T1000 (cell line): ENCODE measurements around the gene BSG.

Experiments used
- DNase-seq: peaks from one replicate; lab custom pipeline; 2025; ENCODE audit warnings: mixed read lengths; lab: John Stamatoyannopoulos, UW

Gene BSG

GRCh38 chr19:572140-572742, at the start of gene BSG:
Gene BSG, plus strand, starts transcription at chr19:572596. Its CDS starts 39 bp downstream, at chr19:572635.
- DNase-seq, result peak; percentile 99

GRCh38 chr19:522726-523125, 49.7 kb upstream of the BSG start:
- no peak for DNase-seq

- DNase-seq, result no peak
These were observed 48.2 kb upstream of the BSG start for GRCh38 chr19:524062-524674.

DNA sequence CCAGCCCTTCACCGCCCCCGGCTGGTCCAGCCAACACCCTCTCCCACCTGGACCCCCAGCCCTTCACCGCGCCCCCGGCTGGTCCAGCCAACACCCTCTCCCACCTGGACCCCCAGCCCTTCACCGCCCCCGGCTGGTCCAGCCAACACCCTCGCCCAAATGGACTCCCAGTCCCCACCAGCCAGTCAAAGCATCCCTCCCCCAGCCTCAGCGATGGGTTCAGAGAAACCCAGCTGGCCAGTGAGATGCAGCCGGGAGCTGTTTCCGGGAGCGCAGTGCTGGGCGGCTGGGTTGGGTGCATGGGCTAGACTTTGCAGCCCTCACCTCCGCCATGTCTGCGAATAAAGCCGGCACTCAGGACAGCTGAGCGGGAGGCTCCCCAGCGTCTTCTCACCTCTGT, 47.4 kb upstream of the BSG start:
- no peak for DNase-seq

DNA sequence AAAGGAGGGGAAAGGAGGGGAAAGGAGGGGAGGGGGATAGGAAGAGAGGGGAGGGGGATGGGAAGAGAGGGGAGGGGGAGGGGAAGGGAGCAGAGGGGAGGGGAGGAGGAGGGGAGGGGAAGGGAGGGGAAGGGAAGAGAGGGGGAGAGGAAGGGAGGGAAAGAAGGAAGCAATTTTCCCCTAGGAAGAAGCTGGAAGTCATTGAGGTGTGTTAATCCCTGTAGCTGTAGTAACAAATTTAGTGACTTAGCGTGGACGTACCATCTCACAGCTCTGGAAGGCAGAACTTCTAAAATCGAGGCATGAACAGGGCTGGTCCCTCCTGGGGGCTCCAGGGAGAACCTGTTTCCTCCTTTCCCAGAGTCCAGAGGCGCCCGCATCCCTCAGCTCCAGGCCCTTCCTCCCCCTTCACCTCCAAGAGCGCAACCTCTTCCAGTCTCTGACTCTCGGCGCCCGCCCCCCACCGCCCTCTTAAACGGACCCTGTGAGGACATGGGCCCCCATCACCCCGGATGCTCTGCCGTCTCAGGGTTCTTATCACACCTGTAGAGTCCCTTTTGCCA, 46.5 kb upstream of the BSG start:
- DNase-seq, result no peak

DNA sequence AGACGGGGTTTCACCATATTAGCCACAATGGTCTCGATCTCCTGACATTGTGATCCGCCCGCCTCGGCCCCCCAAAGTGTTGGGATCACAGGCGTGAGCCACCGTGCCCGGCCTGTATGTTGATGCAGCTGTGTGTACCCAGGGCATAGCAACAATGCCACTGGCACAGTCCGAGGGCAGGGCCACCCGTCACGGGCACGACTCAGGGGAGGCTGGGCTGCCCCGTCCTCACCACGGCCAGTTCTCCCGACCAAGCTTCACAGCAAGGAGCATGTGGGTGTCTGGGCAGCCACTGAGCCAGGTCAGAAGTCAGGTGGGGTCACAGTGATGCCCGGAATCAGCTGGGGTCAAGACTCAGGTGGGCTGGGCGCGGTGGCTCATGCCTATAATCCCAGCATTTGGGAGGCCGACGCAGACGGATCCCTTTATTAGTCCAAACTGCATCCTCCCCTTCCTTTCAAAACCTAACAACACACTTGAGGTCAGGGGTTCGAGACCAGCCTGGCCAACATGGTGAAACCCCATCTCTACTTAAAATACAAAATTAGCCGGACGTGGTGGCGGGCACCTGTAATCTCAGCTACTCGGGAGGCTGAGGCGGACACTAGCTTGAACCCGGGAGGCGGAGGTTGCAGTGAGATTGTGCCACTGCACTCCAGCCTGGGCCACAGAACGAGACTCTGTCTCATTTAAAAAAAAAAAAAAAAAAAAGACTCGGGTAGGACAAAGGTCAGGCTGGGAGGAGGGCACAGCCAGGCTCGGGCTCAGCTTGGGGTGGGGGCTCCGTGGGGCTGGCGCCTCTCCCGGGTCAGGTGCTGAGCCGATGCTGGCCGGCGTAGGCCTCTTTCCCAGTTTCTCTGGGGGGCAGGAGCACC, 42.0 kb upstream of the BSG start:
- DNase-seq, result no peak

DNA sequence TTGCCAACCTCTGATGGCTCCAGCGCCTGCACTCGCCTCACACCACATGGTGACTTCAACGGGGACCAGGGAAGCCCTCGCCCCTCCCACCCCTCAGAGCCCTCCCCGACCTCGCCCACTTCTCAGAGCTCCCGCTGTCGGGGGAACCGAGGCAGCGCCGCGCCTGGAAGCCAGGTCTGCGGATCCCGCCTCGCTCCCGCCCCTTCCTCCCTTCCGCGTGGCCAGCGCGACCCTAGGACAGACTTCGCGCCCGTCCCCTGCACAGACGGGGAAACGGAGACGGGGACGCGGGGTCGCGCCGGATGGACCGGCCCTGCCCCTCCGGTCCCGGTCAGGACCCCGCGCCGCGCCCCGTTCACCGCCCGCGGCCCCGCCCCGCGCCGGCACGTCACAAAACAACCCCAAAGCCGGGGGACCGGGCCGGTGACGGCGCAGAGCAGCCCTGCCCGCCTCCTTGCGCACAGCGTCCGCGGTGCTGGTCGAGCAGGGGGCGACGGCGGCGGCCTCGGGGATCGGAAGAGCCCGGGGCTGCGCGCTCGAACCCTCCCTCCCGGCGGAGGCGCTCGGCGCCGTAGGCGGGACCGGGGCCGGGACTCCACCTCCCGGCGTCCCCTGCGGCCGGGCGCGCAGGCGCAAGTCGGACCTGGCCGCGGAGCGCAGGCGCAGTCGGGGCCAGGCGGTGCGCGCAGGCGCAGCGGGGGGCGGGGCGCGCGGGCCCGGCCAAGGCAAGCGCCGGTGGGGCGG, 41.2 kb upstream of the BSG start:
- peak; percentile 91 for DNase-seq

GRCh38 chr19:531753-532560, 40.4 kb upstream of the BSG start, which contains the start of gene CDC34:
Gene CDC34, plus strand, starts transcription at chr19:531760. Its CDS starts 172 bp downstream, at chr19:531932.
- no peak for DNase-seq

GRCh38 chr19:532561-533363, 39.6 kb upstream of the BSG start:
- DNase-seq, result peak; percentile 27

GRCh38 chr19:533364-534058, 38.9 kb upstream of the BSG start:
- DNase-seq, result no peak

DNA sequence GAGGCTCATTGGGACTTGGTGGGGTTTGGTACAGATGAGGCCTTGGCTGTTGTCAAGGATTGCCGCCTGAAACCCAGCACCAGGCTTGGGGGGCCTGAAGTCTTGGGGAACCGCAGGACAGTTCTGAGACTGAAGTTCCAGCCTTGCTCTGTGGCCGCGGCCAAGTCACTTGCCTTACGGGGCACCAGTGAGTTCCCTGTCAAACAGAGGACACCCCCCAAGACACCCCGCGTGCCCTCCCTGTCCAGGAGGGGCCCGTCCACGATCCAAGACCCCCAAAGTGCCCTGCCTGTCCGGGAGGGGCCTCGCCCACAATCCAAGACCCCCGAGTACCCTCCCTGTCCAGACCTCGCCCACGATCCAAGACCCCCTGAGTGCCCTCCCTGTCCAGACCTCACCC, 38.3 kb upstream of the BSG start:
- DNase-seq, result no peak

DNA sequence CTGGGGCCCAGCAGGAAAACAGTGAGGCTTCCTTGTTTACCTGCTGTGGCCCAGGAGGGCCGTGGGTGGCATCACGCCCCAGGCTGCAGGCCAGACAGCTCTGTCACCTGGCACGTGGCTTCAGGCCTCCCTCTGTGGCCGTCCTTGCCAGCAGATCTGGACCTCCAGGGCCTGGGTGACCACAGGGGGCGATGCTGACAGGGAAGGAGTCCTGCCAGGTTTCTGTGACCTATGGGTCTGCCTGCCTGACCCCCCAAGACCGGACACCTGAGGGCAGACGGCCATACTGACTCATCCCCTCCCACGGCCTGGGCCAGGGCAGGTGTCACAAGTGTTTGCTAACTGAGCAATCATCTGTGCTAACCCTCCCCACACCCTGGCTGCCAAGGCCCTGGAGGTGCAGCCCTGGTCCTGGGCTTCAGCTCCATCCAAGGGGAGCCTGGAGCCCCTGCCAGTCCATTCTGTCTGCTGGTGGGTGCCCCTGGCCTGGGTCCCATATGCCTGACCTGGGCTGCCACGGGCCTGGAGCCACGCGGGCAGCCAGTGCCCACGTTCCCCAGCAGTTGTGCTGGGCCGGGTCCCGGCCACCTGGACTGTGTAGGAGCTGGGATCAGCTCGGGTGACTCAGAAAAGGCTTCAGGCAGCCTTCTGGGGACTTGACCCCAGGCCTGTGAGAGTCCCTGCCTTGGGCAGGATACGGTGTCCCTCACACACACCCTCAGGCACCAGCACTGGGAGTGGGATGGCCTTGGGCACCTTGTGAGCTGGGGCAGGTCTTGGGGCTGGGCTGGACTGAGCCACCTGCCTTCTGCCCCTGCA, 37.2 kb upstream of the BSG start:
- no peak for DNase-seq

DNA sequence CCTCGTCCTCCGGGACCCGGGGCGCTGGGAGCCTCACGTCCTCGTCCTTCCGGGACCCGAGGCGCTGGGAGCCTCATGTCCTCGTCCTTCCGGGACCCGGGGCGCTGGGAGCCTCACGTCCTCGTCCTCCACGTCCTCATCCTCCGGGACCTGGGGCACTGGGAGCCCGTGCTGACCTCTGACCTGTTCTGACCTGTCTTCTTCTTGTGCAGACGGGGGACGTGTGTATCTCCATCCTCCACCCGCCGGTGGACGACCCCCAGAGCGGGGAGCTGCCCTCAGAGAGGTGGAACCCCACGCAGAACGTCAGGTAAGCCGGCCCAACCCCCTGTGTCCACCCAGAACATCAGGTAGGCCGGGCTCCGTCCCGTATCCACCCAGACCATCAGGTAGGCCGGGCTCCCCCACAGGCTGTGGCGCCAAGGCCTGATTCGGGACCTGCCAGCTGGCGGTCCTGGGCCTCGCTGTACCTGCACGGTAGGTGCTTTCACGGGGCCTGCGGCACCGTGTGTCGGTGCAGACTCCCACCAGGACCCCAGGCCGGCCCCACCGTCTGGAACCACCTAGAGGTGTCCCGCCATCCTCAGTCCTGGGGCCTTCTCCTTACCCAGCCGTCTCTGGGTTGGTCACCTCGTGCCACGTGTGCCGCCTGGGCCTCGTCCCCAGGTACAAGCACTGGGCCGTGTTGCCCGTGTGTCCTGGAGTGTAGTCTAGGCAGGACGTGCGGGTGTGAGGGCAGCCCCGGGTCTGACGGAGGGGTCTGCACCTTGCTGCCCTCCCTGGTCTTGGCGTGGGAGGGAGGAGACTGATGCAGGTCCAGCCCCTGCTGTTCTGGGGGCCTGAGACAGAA, 36.1 kb upstream of the BSG start:
- no peak for DNase-seq

DNA sequence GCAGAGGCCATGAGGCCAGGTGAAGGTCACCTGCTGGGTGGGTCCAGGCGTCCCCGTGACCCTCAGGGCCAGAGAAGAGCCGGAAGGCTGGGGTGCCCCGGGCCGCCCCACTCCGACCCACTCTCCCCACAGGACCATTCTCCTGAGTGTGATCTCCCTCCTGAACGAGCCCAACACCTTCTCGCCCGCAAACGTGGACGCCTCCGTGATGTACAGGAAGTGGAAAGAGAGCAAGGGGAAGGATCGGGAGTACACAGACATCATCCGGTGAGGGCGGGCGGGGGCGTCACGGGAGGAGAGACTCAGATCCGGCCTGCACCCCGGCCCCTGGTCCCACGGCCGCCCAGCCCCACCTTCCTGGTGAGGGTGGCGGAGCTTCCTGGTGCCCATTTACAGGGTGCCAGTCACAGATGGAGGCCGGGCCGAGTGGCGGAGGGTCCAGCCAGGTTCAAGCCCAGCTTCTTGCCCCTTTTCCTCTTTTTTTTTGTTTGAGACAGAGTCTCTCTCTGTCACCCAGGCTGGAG, 35.5 kb upstream of the BSG start:
- DNase-seq, result no peak

DNA sequence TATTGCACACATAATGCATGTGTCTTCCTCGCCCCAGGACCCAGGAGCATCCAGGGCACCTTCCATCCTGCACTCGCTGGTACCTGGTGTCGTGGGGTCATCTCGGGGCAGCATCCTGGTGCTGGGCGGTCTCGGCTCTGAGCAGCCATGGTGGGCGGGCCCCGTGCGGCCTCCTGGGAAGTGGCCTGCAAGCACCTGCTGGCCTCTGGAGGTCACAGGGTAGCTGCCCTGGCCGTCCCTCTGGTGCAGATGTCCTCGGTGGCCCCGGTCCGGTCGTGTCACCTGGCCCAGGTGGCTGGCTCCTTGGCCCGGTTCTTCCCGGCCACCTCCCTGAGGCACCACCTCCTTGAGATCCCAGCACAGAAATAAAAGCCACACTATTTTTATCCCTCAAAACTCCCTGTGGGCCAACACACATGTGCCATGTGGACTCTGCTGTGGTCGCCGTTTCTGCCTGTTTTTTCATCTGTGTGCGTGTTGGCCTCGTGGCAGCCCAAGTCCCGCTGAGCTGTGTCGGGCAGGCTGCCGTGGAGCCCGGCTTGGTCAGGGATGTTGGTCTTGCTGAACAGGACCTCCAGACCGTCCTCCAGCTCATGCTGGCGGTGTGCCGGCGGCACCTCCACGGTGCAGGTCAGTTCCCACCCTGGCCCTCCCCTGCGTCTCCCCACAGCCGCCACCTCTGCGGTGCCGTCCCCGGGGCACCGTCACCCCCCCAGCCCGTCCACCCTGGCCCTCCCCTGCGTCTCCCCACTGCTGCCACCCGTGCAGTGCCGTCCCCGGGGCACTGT, 33.6 kb upstream of the BSG start:
- no peak for DNase-seq

GRCh38 chr19:539429-540030, 32.9 kb upstream of the BSG start:
- DNase-seq, result no peak
